GM18526 (cell line): Measurements from ENCODE around the gene ODR4.

Experiments
- POLR2A ChIP-seq: IDR thresholded peaks from 3 replicates; pipeline ENCODE4 v1.6.1; 2011; ENCODE audit not compliant: insufficient read length; ENCODE audit errors: extremely low read depth

Gene ODR4

GRCh38 chr1:186375152-186375928, at the start of gene ODR4, which contains the start of gene TPR:
ODR4 (plus strand) TSS chr1:186375838; CDS start chr1:186379786, 3,948 bp downstream.
TPR (minus strand) TSS chr1:186375253; CDS start chr1:186375028, 225 bp downstream.
- peak; percentile 74 for TF ChIP-seq POLR2A

- no peak for TF ChIP-seq POLR2A
Observed at GRCh38 chr1:186326009-186326408, 49.6 kb upstream of the ODR4 start.

GRCh38 chr1:186327331-186327730, 48.3 kb upstream of the ODR4 start:
- no peak for TF ChIP-seq POLR2A

- TF ChIP-seq POLR2A = no peak
Observed at GRCh38 chr1:186330758-186331157, 44.9 kb upstream of the ODR4 start.

- no peak for TF ChIP-seq POLR2A
Observed at GRCh38 chr1:186337554-186337953, 38.1 kb upstream of the ODR4 start.

- TF ChIP-seq POLR2A = no peak
Observed at GRCh38 chr1:186340772-186341171, 34.9 kb upstream of the ODR4 start.

GRCh38 chr1:186374303-186375151, 1.1 kb upstream of the ODR4 start:
- no peak for TF ChIP-seq POLR2A

GRCh38 chr1:186375929-186376319, 286 bp downstream of the ODR4 start:
- TF ChIP-seq POLR2A = no peak

GRCh38 chr1:186386725-186387383, 11.2 kb downstream of the ODR4 start:
- no peak for TF ChIP-seq POLR2A

GRCh38 chr1:186390925-186391324, 15.3 kb downstream of the ODR4 start:
- TF ChIP-seq POLR2A = no peak

GRCh38 chr1:186391841-186392240, 16.2 kb downstream of the ODR4 start:
- TF ChIP-seq POLR2A = no peak

- TF ChIP-seq POLR2A = no peak
Observed at GRCh38 chr1:186403632-186404031, 28.0 kb downstream of the ODR4 start.

GRCh38 chr1:186404454-186405051, 28.9 kb downstream of the ODR4 start:
- TF ChIP-seq POLR2A = no peak

- TF ChIP-seq POLR2A = no peak
Observed at GRCh38 chr1:186409091-186409490, 33.5 kb downstream of the ODR4 start.

- TF ChIP-seq POLR2A = no peak
Observed at GRCh38 chr1:186413319-186413718, 37.7 kb downstream of the ODR4 start.
